GM18498 (cell line): Measurements from ENCODE around the gene UGT2A1.
"Not testable (repeated sequence)": the region's sequence is repeated elsewhere in the genome, so short reads cannot be mapped to it uniquely, and the experiment has no call there.

Source experiments
- ATAC-seq: cut with Tn5 transposase; IDR thresholded peaks from one replicate; pipeline ENCODE4 v1.9.1; 2021; ENCODE audit warnings: mild to moderate bottlenecking, moderate library complexity; ENCODE audit not compliant: unreplicated experiment

Gene UGT2A1

GRCh38 chr4:69653147-69653546 is at the start of gene UGT2A1:
Gene UGT2A1, minus strand, starts transcription at chr4:69653247. Its CDS starts 5,603 bp downstream, at chr4:69647644.
- no peak for ATAC-seq

- no peak for ATAC-seq
Observed at GRCh38 chr4:69702201-69702600, 49.2 kb upstream of the UGT2A1 start.

GRCh38 chr4:69701696-69702095 is 48.6 kb upstream of the UGT2A1 start:
- ATAC-seq: no peak

DNA sequence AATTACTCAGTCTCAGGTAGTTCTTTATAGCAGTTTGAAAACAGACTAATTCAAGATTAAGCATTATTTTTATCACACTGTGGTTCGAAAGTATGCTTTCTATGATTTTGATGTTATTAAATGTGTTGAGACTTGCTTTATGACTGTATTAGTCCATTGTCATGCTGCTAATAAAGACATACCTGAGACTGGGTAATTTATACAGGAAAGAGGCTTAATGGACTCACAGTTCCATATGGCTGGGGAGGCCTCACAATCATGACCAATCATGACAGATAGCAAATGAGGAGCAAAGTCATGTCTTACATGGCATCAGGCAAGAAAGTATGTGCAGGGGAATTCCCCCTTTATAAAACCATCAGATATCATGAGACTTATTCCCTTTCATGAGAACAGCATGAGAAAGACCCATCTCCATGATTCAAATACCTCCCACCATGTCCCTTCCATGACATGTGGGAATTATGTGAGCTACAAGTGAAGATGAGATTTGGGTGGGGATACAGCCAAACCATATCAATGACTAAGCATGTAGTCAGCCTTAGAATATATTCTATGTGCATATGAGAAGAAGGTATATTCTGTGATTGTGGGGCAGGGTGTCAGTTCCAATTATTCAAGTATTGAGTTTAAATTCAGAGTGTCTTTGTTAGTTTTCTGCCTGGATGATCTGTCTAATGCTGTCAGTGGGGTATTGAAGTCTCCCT is 44.6 kb upstream of the UGT2A1 start:
- ATAC-seq: no peak

GRCh38 chr4:69689599-69689998 is 36.6 kb upstream of the UGT2A1 start:
- ATAC-seq: peak; percentile 71

GRCh38 chr4:69684804-69685203 is 31.8 kb upstream of the UGT2A1 start:
- no peak for ATAC-seq

DNA sequence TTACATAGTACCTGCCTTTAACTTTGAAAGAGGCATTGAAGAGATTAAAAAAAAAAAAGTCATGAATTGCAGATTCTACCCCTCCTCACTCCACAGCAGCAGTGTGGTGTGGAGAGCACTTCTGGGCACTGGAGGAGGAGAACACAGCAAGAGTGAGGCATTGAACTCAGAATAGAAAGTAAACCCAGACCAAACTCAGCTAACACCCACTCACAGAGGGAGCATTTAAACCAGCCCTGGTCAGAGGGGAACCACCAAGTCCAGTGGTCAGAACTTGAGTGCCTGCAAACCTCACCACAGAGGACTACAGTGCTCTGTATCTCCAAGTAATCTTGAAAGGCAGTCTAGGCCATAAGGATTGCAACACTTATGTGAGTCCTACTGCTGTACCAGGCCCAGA is 15.6 kb upstream of the UGT2A1 start:
- no peak for ATAC-seq

DNA sequence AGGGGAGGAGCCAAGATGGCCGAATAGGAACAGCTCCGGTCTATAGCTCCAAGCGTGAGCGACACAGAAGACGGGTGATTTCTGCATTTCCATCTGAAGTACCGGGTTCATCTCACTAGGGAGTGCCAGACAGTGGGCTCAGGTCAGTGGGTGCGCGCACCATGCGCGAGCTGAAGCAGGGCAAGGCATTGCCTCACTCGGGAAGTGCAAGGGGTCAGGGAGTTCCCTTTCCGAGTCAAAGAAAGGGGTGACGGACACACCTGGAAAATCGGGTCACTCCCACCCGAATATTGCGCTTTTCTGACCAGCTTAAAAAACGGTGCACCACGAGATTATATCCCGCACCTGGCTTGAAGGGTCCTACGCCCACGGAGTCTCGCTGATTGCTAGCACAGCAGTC is 11.0 kb upstream of the UGT2A1 start:
- ATAC-seq: not testable (repeated sequence)

DNA sequence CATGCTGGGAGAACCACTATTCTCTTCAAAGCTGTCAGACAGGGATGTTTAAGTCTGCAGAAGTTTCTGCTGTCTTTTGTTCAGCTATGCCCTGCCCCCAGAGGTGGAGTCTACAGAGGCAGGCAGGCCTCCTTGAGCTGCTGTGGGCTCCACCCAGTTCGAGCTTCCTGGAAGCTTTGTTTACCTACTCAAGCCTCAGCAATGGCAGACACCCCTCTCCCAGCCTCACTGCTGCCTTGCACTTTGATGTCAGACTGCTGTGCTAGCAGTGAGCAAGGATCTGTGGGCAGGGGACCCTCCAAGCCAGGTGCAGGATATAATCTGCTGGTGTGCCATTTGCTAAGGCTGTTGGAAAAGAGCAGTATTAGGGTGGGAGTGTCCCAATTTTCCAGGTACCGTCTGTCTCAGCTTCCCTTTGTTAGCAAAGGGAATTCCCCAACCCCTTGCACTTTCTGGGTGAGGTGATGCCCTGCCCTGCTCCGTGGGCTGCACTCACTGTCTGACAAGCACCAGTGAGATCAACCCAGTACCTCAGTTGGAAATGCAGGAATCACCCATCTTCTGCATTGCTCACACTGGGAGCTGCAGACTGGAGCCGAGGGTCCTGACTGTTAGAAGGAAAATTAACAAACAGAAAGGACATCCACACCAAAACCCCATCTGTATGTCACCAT is 8.2 kb upstream of the UGT2A1 start:
- not testable (repeated sequence) for ATAC-seq

DNA sequence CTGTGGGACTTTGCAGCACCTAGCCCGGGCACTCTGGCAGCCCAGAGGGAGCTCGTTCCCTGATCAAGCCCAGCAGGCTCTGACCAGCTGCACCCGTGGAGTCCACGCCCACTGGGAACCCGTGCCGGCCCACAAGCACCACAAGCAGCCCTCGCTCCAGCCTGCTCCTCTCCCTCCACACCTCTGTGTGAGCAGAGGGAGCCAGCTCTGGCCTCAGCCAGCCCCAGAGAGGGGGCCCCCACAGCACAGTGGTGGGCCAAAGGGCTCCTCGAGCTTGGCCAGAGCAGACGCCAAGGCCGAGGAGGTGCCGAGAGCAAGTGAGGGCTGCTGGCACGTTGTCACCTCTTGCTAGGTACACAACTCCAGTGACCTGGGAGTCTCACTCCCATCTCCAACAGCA is 5.1 kb upstream of the UGT2A1 start:
- no peak for ATAC-seq

DNA sequence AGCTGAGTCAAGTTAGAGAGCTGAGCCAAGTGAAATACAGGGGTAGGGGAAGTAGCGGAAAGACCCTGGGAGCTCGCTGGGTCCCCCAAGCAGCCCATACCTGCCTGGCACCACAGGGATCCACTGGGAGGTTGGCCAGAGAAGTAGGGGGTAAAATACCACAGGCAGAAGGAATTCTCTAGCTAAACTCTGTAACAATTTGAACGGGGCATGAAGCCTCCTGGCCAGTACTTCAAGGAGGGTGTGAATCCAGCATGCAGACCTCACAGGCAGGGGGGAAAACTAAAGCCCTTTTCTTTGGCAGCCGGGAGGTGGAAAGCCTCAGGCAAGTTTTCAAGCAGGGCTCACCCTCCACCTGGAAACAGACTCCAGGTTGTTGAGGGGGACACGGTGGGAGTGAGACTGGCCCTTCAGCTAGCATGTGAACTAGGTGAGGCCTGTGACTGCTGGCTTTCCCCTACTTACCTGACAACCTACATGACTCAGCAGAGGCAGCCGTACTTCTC is 3.7 kb upstream of the UGT2A1 start:
- ATAC-seq: no peak

DNA sequence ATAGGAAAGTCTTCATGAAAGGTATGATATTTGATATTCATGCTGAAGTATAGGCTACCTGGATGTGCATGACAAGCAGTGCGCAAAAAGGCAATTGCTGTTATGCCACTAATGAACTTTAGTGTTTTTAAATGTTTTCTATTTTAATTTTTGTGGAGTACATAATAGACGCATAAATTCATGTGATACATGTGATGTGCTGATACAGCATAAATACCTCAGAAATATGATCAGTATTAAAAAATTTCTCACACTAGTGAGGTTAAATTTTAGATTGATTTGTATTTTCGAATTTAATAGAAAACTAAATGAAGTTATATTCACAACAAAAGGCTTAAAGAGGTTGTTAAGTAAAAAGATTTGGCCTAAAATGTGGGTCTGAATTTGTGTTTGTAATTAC is 2.2 kb downstream of the UGT2A1 start:
- no peak for ATAC-seq

DNA sequence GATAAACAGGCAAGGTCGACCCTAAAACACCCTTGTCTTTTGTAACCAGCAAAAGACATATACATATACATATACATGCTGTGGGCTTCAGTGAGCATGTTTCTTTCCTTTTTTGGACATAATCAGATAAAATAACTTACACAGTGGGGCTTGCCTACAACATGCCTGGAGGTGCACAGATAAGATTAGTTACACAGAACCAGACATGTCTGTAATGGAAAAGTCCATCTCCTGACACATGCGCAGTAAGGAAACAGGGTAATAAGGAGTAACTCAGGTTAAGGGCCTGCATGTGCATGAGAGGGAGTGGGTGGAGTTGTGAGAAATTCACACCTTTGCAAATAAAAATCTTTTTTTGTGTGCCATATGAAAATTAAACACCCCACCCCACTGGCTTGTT is 3.4 kb downstream of the UGT2A1 start:
- ATAC-seq: no peak

DNA sequence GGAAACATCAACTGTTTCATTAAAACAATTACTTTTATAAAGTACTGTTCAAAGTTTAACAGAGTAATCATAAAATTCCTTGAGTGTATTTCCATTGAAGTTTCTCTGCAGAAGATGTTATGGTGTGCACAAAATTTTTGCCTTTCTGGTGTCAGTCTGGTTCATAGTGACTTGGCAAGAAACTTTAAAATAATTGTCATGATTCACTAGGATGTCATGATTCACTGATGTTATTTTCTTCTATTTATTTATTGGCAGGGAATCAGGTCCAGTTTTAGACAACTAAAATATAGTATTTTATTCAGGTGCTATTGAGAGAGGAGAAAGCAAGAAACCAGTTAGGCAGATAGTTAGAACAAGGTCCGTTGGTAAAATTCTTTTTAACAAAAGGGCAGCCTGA is 3.8 kb downstream of the UGT2A1 start:
- ATAC-seq: no peak

DNA sequence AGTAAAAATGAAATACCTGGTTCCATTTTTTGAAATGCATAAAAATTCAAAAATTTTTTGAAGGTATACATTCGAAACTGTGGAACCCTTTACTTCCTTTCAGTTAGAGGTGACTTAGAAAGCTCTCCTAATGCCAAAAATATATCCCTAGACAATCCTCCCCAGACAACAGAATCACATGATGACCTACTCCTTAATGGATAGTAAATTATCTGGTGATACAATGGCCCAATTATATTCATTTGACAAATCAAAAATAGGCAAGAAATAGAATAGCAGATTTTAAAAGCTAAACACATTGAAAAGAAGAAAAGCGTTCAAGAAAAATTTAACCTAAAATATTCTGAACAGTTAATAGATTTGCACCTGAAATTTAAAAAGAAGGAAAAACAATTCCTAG is 10.1 kb downstream of the UGT2A1 start:
- no peak for ATAC-seq

- no peak for ATAC-seq
Observed at GRCh38 chr4:69640289-69640688, 12.8 kb downstream of the UGT2A1 start.

DNA sequence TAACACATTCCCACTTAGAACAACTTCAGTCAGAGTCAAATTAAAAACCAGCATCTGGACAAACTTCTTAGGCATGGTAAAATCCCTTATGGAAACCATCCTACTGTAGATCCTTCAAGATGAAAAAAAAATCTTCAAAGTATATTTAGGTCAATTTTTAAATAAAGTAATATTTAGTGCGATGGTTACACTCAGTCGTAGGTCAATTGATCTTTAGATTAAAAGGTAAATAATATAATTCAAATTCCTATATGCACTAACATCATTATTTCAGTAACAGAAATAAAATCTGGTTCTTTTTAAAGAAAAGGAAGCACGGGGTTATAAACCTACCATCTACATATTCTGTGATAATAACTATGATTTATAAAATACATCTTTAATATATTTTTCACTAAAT is 13.5 kb downstream of the UGT2A1 start, which contains the start of gene UGT2A2:
Gene UGT2A2 (minus strand): TSS at position 101 of the 400 bp plus-strand sequence. CDS start 2 bp downstream, at position 99.
- ATAC-seq: no peak

DNA sequence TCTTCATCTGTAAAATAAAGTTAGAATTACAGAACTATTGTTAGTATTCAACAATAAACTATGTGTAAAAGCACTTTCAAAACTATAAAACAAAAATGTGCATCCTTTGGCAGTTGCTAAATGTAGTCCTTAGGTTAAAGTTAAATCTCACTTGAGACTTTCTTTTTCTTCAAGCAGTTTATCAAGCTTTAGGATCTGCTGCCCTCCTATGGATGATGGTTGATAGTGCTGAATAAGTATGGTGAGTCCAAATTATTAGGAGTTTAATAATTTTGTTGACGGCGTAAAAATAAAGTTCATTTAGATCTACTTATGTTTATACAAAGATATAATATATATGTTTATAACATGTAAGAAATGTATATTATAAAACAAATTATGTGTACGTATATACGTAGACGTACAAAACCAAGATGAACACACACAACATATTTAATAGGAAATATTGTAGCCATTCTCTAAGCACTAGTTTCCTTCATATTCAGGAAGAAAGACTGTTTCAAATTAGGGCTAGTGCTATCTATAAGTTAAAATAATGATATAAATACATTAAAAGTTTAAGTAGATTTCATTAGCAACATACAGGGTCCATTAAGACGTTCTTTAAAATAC is 35.9 kb downstream of the UGT2A1 start:
- ATAC-seq: peak; percentile 54

- no peak for ATAC-seq
Observed at GRCh38 chr4:69610484-69610883, 42.6 kb downstream of the UGT2A1 start.

DNA sequence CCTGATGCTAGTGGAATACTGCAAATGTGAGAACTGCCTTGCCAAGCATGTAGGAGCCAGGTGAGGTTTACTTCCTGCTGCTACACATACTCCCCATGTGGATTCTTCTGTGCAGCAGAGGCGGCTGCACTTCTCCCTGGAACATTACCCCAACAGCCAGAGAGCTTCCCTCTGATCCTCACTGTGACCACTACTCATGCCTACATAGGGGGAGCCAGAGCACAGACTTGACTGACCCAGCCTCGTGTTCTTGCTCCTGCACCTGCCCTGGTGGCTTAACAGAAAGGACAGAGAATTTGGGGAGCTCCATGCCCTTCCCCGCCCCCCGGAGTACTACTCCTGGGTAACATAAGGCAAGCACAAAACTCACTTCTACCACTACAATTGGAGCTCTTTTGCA is 52.0 kb downstream of the UGT2A1 start:
- no peak for ATAC-seq

DNA sequence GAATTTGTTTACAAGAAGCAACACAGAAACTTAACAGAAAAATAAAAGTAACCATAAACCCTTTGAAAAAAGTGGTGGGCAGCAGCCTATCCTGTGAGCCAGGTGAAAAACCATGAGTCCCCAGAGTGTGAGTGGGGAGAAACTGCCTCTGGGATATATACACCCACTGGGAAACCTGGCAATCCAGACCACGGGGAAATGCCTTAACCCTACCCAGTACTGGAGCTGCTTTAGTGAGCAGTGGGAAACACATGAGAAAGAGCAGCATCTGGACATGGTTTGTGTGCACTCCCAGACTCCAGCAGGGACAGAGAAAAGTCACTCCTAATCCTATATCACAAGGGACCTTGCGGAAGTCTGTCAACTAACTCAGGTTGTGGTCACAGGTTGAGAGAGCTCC is 53.0 kb downstream of the UGT2A1 start:
- ATAC-seq: no peak

GRCh38 chr4:69594382-69594781 is 58.7 kb downstream of the UGT2A1 start:
- ATAC-seq: no peak
